Measurements from ENCODE around the gene MAN2B2.

MAN2B2 gene

GRCh38 chr4:6568148-6568547, 6.8 kb upstream of the MAN2B2 start:
- no peak for DNase-seq

- DNase-seq: no peak
Observed at GRCh38 chr4:6568689-6569332, 6.2 kb upstream of the MAN2B2 start.

GRCh38 chr4:6571608-6572007, 3.4 kb upstream of the MAN2B2 start:
- no peak for DNase-seq

- DNase-seq: no peak
Observed at GRCh38 chr4:6573551-6573950, 1.4 kb upstream of the MAN2B2 start.

GRCh38 chr4:6573986-6574746, 823 bp upstream of the MAN2B2 start:
- DNase-seq: no peak

- no peak for DNase-seq
Observed at GRCh38 chr4:6575503-6576240, 683 bp downstream of the MAN2B2 start.

- no peak for DNase-seq
Observed at GRCh38 chr4:6576512-6576911, 1.5 kb downstream of the MAN2B2 start.

GRCh38 chr4:6576932-6577331, 1.9 kb downstream of the MAN2B2 start:
- DNase-seq: no peak

GRCh38 chr4:6577409-6577808, 2.4 kb downstream of the MAN2B2 start:
- no peak for DNase-seq

GRCh38 chr4:6578221-6578620, 3.2 kb downstream of the MAN2B2 start:
- no peak for DNase-seq

GRCh38 chr4:6580353-6580752, 5.4 kb downstream of the MAN2B2 start:
- no peak for DNase-seq

GRCh38 chr4:6581566-6582121, 6.7 kb downstream of the MAN2B2 start:
- DNase-seq: no peak

GRCh38 chr4:6582889-6583490, 8.0 kb downstream of the MAN2B2 start:
- DNase-seq: no peak

- no peak for DNase-seq
Observed at GRCh38 chr4:6584865-6585264, 9.9 kb downstream of the MAN2B2 start.

- no peak for DNase-seq
Observed at GRCh38 chr4:6586715-6587325, 11.8 kb downstream of the MAN2B2 start.

- no peak for DNase-seq
Observed at GRCh38 chr4:6589444-6589843, 14.5 kb downstream of the MAN2B2 start.

- peak; percentile 77 for DNase-seq
Observed at GRCh38 chr4:6591313-6591712, 16.3 kb downstream of the MAN2B2 start.

GRCh38 chr4:6591781-6592180, 16.8 kb downstream of the MAN2B2 start:
- DNase-seq: no peak

GRCh38 chr4:6592804-6593563, 18.0 kb downstream of the MAN2B2 start:
- no peak for DNase-seq

GRCh38 chr4:6594341-6594740, 19.4 kb downstream of the MAN2B2 start:
- no peak for DNase-seq

GRCh38 chr4:6594826-6595355, 19.9 kb downstream of the MAN2B2 start:
- no peak for DNase-seq
